GM19463 (cell line): ENCODE results near the gene TOR2A.

Experiments used
- ATAC-seq: cut with Tn5 transposase; IDR thresholded peaks from one replicate; pipeline ENCODE4 v1.9.1; 2021; ENCODE audit warnings: mild to moderate bottlenecking, moderate library complexity; ENCODE audit not compliant: unreplicated experiment

The TOR2A gene

GRCh38 chr9:127721391-127721821 is 13.7 kb downstream of the TOR2A start:
- no peak for ATAC-seq

GRCh38 chr9:127720865-127721227 is 14.2 kb downstream of the TOR2A start:
- ATAC-seq, result no peak

- ATAC-seq, result no peak
Measured at GRCh38 chr9:127720031-127720864, 14.8 kb downstream of the TOR2A start.

- no peak for ATAC-seq
Measured at GRCh38 chr9:127717766-127718165, 17.3 kb downstream of the TOR2A start.

- no peak for ATAC-seq
Measured at GRCh38 chr9:127716412-127716811, 18.7 kb downstream of the TOR2A start.

- peak; percentile 92 for ATAC-seq
Measured at GRCh38 chr9:127715470-127716337, 19.4 kb downstream of the TOR2A start, which contains the start of the genes PTRH1 and TTC16. PTRH1 (minus strand) TSS chr9:127715663; CDS start chr9:127715639, 24 bp downstream. TTC16 (plus strand) TSS chr9:127716079; CDS start chr9:127716146, 67 bp downstream.

GRCh38 chr9:127714951-127715469 is 20.1 kb downstream of the TOR2A start:
- ATAC-seq, result no peak

- ATAC-seq, result no peak
Measured at GRCh38 chr9:127714020-127714750, 20.9 kb downstream of the TOR2A start.

GRCh38 chr9:127712867-127713266 is 22.2 kb downstream of the TOR2A start:
- no peak for ATAC-seq

- no peak for ATAC-seq
Measured at GRCh38 chr9:127712371-127712770, 22.7 kb downstream of the TOR2A start.

GRCh38 chr9:127711831-127712274 is 23.2 kb downstream of the TOR2A start:
- ATAC-seq, result no peak

GRCh38 chr9:127711226-127711701 is 23.8 kb downstream of the TOR2A start:
- ATAC-seq, result no peak

GRCh38 chr9:127710204-127710783 is 24.8 kb downstream of the TOR2A start:
- no peak for ATAC-seq

- ATAC-seq, result no peak
Measured at GRCh38 chr9:127708952-127709587, 26.0 kb downstream of the TOR2A start.

- no peak for ATAC-seq
Measured at GRCh38 chr9:127707766-127708165, 27.3 kb downstream of the TOR2A start.

- no peak for ATAC-seq
Measured at GRCh38 chr9:127706836-127707241, 28.3 kb downstream of the TOR2A start, which contains the start of gene CFAP157. CFAP157 (plus strand) TSS chr9:127706988; CDS start chr9:127707032, 44 bp downstream.

- ATAC-seq, result no peak
Measured at GRCh38 chr9:127705577-127706379, 29.3 kb downstream of the TOR2A start.

GRCh38 chr9:127703289-127703946 is 31.7 kb downstream of the TOR2A start:
- ATAC-seq, result no peak
